Eye (tissue), 1 donor: ENCODE data around the gene ITGA5.

Experiments
- DNase-seq: peaks from one replicate; pipeline ENCODE4 v3.0.0-alpha.2; 2015

Gene ITGA5

GRCh38 chr12:54409267-54409666, 9.8 kb downstream of the ITGA5 start:
- DNase-seq: no peak

GRCh38 chr12:54407183-54407905, 11.7 kb downstream of the ITGA5 start:
- DNase-seq: no peak

GRCh38 chr12:54405573-54405972, 13.5 kb downstream of the ITGA5 start:
- DNase-seq: no peak

GRCh38 chr12:54405106-54405505, 14.0 kb downstream of the ITGA5 start:
- no peak for DNase-seq

GRCh38 chr12:54404061-54405004, 14.7 kb downstream of the ITGA5 start:
- DNase-seq: peak; percentile 88

- DNase-seq: no peak
Measured at GRCh38 chr12:54401119-54401518, 17.9 kb downstream of the ITGA5 start.

GRCh38 chr12:54398995-54399793, 19.9 kb downstream of the ITGA5 start:
- DNase-seq: peak; percentile 97

GRCh38 chr12:54398218-54398617, 20.8 kb downstream of the ITGA5 start:
- no peak for DNase-seq

- DNase-seq: no peak
Measured at GRCh38 chr12:54397157-54397556, 21.9 kb downstream of the ITGA5 start.

GRCh38 chr12:54395545-54395944, 23.5 kb downstream of the ITGA5 start:
- DNase-seq: no peak

- no peak for DNase-seq
Measured at GRCh38 chr12:54394986-54395385, 24.1 kb downstream of the ITGA5 start.

GRCh38 chr12:54394281-54394719, 24.8 kb downstream of the ITGA5 start:
- DNase-seq: peak; percentile 94

- DNase-seq: no peak
Measured at GRCh38 chr12:54393743-54394142, 25.3 kb downstream of the ITGA5 start.

- peak; percentile 89 for DNase-seq
Measured at GRCh38 chr12:54393207-54393609, 25.9 kb downstream of the ITGA5 start.

- DNase-seq: peak; percentile 30
Measured at GRCh38 chr12:54392485-54393206, 26.4 kb downstream of the ITGA5 start.

- peak; percentile 85 for DNase-seq
Measured at GRCh38 chr12:54390668-54391551, 28.2 kb downstream of the ITGA5 start.

GRCh38 chr12:54390176-54390667, 28.8 kb downstream of the ITGA5 start:
- peak; percentile 94 for DNase-seq

GRCh38 chr12:54389607-54390175, 29.4 kb downstream of the ITGA5 start:
- no peak for DNase-seq

- no peak for DNase-seq
Measured at GRCh38 chr12:54389134-54389508, 29.9 kb downstream of the ITGA5 start.

- DNase-seq: peak; percentile 51
Measured at GRCh38 chr12:54388237-54389133, 30.6 kb downstream of the ITGA5 start.
